DOHH2 (cell line): ENCODE results near the gene CCDC85B.
A peak's percentile ranks its signal among the peaks of the same experiment; 100 is the strongest.

Experiments
- H3F3A ChIP-seq: fragments of 200-600 bp; sonication (generic), shearing (Covaris generic); 2 replicates; pipeline ENCODE4 v1.6.0; 2016; ENCODE audit warnings: antibody characterized with exemption, mild to moderate bottlenecking; ENCODE audit not compliant: control insufficient read depth, insufficient read depth
- H3K27ac ChIP-seq: fragments of 200-600 bp; sonication (generic); 2 replicates; pipeline ENCODE4 v1.5.1; 2014; ENCODE audit warnings: low read depth, mild to moderate bottlenecking, low read length, moderate library complexity
- H3K27me3 ChIP-seq: fragments of 200-600 bp; sonication (generic); 2 replicates; pipeline ENCODE4 v1.6.1; 2014; ENCODE audit warnings: mild to moderate bottlenecking, low read length, mixed read lengths; ENCODE audit not compliant: control insufficient read depth
- H3K36me3 ChIP-seq: fragments of 200-600 bp; sonication (generic); 2 replicates; pipeline ENCODE4 v1.6.1; 2014; ENCODE audit warnings: mild to moderate bottlenecking, low read length, moderate library complexity, mixed read lengths; ENCODE audit not compliant: control insufficient read depth
- H3K4me1 ChIP-seq: fragments of 200-600 bp; sonication (generic); 2 replicates; pipeline ENCODE4 v1.6.1; 2014; ENCODE audit warnings: mild to moderate bottlenecking, low read length, mixed read lengths; ENCODE audit not compliant: control insufficient read depth
- H3K4me2 ChIP-seq: fragments of 200-600 bp; sonication (generic); 2 replicates; pipeline ENCODE4 v1.6.0; 2014; ENCODE audit warnings: mild to moderate bottlenecking, low read length, moderate library complexity
- H3K4me3 ChIP-seq: fragments of 200-600 bp; sonication (generic); 2 replicates; pipeline ENCODE4 v1.5.1; 2014; ENCODE audit warnings: mild to moderate bottlenecking, low read length, mixed read lengths
- H3K79me2 ChIP-seq: fragments of 200-600 bp; sonication (generic); 2 replicates; pipeline ENCODE4 v1.6.1; 2014; ENCODE audit warnings: mild to moderate bottlenecking, low read length, mixed read lengths; ENCODE audit not compliant: control insufficient read depth
- H3K9me2 ChIP-seq: fragments of 200-600 bp; sonication (generic); replicated peaks from 2 replicates; pipeline ENCODE4 v1.6.1; 2014; ENCODE audit warnings: mild to moderate bottlenecking, low read length, mixed read lengths; ENCODE audit not compliant: control insufficient read depth
- H3K9me3 ChIP-seq: fragments of 200-600 bp; sonication (generic); 2 replicates; pipeline ENCODE4 v1.6.1; 2014; ENCODE audit warnings: antibody characterized with exemption, low read length, mixed read lengths; ENCODE audit not compliant: control insufficient read depth, insufficient read depth
- H4K20me1 ChIP-seq: fragments of 200-600 bp; sonication (generic); 2 replicates; pipeline ENCODE4 v1.6.0; 2014; ENCODE audit warnings: low read depth, mild to moderate bottlenecking, antibody characterized with exemption, low read length, moderate library complexity; ENCODE audit not compliant: control insufficient read depth, insufficient read depth
- EZH2phosphoT487 ChIP-seq: fragments of 200-600 bp; sonication (generic); IDR thresholded peaks from 2 replicates; pipeline ENCODE4 v1.6.1; 2017; ENCODE audit warnings: borderline replicate concordance, mild to moderate bottlenecking, antibody characterized with exemption, low read length, moderate library complexity, mixed read lengths
- TF ChIP-seq, protein P1 (sequence below): fragments of 200-600 bp; sonication (generic); IDR thresholded peaks from one replicate; pipeline ENCODE4 v1.5.1; 2014; ENCODE audit warnings: antibody characterized with exemption, mild to moderate bottlenecking, low read depth, low read length; ENCODE audit not compliant: poor library complexity, severe bottlenecking

The CCDC85B gene

DNA sequence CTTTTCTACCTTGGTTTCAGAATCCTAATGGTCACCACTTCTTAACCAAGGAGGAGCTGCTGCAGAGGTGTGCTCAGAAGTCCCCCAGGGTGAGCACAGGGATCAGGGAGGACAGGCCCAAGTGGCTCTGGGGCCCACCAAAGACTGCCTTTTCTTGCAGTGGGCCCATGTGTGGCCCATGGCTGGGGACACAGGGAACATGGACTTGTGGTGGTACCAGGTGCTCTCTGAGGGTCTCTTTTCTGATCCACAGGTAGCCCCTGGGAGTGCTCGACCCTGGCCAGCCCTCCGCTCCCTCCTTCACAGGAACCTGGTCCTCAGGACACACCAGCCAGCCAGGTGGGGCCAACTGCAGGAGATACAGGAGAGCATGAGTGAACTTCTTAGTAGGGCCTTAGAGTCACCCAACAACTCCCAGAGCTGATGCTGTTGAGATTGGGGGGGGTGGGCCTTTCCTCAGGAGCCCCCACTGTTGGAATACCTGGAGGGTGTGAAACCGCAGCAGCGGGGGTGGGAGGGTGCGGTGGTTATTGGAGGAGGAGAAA is 28.2 kb upstream of the CCDC85B start:
- Histone ChIP-seq H3K9me3 (no peaks in the 10 kb centered on the region), H3K36me3 (peaks cover 64% of the 10 kb centered on the region), H3K4me1 (peaks cover 22% of the 10 kb centered on the region), H3K27me3 (no peaks in the 10 kb centered on the region), H3F3A (peaks cover 13% of the 10 kb centered on the region), H3K79me2 (peaks cover 29% of the 10 kb centered on the region), H3K4me3 (no peak overlapping the region; the same call in 1 of the 2 replicates), H3K4me2 (peak overlapping the region; percentile 93), H3K9me2 (no peaks in the 10 kb centered on the region), H4K20me1 (no peaks in the 10 kb centered on the region), H3K27ac (no peak overlapping the region)
- TF ChIP-seq EZH2phosphoT487: no peak
- TF ChIP-seq, protein P1, sequence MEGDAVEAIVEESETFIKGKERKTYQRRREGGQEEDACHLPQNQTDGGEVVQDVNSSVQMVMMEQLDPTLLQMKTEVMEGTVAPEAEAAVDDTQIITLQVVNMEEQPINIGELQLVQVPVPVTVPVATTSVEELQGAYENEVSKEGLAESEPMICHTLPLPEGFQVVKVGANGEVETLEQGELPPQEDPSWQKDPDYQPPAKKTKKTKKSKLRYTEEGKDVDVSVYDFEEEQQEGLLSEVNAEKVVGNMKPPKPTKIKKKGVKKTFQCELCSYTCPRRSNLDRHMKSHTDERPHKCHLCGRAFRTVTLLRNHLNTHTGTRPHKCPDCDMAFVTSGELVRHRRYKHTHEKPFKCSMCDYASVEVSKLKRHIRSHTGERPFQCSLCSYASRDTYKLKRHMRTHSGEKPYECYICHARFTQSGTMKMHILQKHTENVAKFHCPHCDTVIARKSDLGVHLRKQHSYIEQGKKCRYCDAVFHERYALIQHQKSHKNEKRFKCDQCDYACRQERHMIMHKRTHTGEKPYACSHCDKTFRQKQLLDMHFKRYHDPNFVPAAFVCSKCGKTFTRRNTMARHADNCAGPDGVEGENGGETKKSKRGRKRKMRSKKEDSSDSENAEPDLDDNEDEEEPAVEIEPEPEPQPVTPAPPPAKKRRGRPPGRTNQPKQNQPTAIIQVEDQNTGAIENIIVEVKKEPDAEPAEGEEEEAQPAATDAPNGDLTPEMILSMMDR: no peak

DNA sequence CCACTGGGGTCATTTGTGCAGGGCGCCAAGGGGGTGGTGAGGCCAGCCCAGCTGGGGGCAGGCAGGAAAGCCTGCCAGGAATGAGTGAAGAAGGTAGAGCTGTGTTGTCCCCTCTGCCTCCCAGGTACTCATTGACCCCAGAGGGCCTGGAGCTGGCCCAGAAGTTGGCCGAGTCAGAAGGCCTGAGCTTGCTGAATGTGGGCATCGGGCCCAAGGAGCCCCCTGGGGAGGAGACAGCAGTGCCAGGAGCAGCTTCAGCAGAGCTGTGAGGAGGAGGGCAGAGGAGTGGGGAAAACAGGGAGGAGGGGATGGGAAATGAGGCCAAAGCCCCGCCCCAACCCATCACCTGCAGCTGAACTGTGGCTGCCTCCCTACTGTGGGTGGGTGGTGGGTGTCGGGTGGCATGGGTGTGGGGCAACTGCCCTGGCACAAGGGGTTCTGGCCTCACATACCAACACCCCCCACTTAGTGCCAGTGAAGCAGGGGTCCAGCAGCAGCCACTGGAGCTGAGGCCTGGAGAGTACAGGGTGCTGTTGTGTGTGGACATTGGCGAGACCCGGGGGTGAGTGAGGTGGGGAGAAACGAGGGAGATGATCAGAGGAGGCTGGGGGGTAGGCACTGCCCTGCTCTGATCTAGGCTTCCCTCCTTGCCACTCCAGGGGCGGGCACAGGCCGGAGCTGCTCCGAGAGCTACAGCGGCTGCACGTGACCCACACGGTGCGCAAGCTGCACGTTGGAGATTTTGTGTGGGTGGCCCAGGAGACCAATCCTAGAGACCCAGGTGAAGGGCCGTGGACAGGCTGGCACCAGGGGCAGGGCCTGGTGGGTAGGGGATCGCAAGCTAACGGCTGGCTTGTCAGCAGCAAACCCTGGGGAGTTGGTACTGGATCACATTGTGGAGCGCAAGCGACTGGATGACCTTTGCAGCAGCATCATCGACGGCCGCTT is 27.3 kb upstream of the CCDC85B start:
- Histone ChIP-seq H3K27me3 (no peaks in the 10 kb centered on the region), H3K4me1 (peaks cover 29% of the 10 kb centered on the region), H4K20me1 (no peaks in the 10 kb centered on the region; the same call in 1 of the 2 replicates), H3K4me2 (no peak overlapping the region), H3K9me2 (no peaks in the 10 kb centered on the region), H3K27ac (no peak overlapping the region), H3K36me3 (peaks cover 63% of the 10 kb centered on the region), H3K4me3 (no peak overlapping the region), H3K9me3 (no peaks in the 10 kb centered on the region), H3F3A (peaks cover 13% of the 10 kb centered on the region), H3K79me2 (peaks cover 22% of the 10 kb centered on the region)
- TF ChIP-seq, protein P1: no peak
- no peak for TF ChIP-seq EZH2phosphoT487

DNA sequence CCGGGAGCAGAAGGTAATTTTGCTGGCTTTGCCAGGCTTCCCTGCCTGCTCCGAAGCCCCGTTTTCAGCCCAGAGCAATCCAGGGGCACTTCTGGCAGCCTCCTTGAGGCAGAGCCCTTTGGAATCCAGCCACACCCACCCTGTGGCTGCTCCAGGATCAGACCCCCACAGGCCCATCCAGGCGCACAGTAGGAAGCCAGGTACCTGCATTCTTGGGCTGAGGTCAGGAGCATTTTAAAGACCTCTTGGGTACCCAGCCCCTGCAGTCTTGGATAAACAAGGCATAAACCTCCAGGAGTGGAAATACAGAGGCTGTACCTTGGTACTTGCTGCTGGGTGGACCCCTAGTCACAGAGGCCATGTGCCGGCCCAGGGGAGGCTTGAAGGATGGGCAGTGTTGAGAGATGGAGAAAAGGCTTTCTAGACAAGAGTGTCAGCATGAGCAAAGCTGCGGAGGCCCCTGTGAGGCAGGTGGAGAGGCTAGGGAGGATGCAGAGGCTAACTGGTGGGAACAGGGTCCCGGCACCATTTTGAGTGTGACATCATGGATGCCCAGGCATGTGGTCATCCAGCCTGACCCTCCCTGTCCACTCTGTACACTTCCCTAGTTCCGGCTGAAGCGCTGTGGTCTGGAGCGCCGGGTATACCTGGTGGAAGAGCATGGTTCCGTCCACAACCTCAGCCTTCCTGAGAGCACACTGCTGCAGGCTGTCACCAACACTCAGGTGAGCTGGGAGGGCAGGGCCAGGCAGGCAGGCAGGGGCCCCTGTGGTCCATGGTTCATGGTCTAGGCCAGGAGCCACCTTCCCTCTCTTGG is 26.4 kb upstream of the CCDC85B start:
- Histone ChIP-seq H3K36me3 (peaks cover 63% of the 10 kb centered on the region), H3K4me2 (no peak overlapping the region), H3K9me2 (no peaks in the 10 kb centered on the region), H3K27me3 (no peaks in the 10 kb centered on the region), H3K4me3 (no peak overlapping the region), H4K20me1 (no peaks in the 10 kb centered on the region; the same call in 1 of the 2 replicates), H3K27ac (no peak overlapping the region), H3K9me3 (no peaks in the 10 kb centered on the region), H3F3A (peaks cover 9% of the 10 kb centered on the region; the same call in 1 of the 2 replicates), H3K79me2 (peaks cover 22% of the 10 kb centered on the region), H3K4me1 (peaks cover 23% of the 10 kb centered on the region)
- TF ChIP-seq, protein P1: no peak
- no peak for TF ChIP-seq EZH2phosphoT487
